Erythroblast (primary cell): Measurements from ENCODE around the gene LGALS7B.

Experiments
- GATA1 ChIP-seq: IDR thresholded peaks from 2 replicates; pipeline ENCODE4 v1.6.1; 2011; ENCODE audit warnings: low read depth, mild to moderate bottlenecking, control low read depth, low read length, moderate library complexity
- POLR2A ChIP-seq: IDR thresholded peaks from 2 replicates; pipeline ENCODE4 v1.6.1; 2011; ENCODE audit warnings: mild to moderate bottlenecking, low read length

- no peak for TF ChIP-seq POLR2A
- no peak for TF ChIP-seq GATA1
Measured at GRCh38 chr19:38763795-38764220, 25.2 kb upstream of the LGALS7B start.
